ENCODE data around the gene MEF2C.

MEF2C gene

DNA sequence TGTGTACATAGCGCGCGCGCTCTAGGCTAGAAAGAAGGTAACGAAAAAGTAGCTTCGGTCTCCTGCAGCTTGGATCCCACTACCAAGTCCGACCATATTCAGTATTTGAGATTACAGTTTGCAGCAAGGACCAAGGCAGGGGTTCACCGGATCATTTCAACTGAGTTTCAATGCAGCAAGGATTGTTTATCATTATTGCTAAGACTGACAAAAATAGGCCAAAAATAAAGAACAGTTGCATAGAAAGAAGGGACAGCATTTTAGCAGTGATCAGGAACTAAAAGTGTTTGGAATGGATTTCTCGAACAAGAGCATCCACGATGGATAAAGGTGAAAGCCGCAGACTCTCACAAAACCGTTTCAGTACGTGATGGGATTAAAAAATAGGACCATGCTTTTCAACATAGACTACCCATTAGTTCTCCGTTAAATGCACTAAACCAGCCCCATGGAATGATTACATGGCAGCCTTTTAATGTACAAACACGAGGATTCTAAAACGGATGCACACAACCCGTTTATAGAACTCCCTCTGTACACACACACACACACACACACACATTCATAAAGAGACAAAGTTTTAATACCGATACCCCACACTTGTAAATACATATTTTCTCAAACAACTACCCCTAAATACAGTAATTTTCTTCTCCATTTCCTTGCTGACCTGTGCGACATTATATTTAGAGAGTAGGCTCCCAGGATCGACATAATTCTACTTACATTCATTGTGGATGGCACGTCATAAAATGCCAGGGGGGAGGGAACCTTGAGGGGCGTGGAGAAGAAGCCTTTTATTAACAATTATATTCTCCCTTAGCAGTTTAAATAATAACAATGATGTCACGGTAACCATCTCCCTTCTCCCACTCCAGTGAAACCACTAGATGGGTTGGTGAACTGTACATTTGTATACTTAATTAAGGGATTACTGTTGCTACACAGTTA, 197.1 kb downstream of the MEF2C start:
- DNase-seq = no peak

DNA sequence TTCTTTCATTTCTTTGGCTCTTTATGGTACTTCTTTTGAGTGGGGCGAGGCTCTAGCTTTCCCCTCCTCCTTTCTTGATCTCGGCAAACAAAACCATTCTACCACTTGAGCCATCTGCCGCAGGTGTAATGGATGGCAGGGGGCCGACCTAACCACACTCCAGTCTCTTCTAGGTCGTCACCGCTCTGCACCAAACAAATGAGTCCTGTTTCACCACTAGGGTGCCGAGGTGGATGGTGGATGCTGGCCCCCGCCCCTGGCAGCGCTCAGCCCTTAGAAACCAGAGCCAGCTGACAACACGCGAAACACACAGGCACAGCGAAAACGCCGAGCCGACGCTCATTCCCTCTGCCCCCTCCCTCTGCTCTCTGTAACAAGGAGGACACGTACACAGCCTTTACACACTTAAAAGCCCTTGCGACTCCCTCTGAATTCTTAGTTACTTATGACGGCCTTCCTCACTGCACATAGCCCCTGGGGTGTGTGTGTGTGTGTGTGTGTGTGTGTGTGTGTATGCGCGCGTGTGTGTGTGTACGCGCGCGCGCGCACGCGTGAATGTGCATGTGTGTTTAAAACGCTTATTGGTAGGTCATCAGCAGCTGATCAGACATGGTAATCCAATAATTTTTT, 199.4 kb downstream of the MEF2C start:
- DNase-seq = no peak

DNA sequence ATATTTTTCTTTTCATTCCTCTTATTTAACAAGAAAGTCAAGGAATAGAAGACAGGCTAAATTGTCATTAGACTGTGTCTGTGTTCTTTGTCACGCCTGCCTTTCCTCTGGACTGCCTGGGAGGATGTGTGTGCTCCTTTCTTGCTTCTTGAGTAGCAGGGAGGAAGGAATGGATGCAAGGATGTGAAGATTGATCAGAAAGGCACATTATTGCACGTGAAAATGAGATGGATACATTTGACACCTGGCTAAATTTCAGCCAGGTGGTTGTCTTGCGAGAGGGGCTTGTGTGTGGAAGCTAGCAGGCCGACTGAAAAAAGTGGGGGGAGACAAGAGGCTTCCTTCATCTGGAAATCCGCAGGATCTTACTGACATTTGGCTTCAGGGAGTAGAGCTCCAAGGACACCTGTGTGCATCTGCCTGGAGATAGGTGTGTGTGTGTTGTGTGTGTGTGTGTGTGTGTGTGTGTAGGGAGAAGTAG, 200.1 kb downstream of the MEF2C start:
- no peak for DNase-seq

- no peak for DNase-seq
These were observed 200.9 kb downstream of the MEF2C start for GRCh38 chr5:88682131-88682530.

GRCh38 chr5:88681211-88681803, 201.7 kb downstream of the MEF2C start:
- no peak for DNase-seq

GRCh38 chr5:88680253-88681132, 202.5 kb downstream of the MEF2C start:
- DNase-seq = peak; percentile 57

GRCh38 chr5:88679638-88680037, 203.3 kb downstream of the MEF2C start:
- DNase-seq = no peak

DNA sequence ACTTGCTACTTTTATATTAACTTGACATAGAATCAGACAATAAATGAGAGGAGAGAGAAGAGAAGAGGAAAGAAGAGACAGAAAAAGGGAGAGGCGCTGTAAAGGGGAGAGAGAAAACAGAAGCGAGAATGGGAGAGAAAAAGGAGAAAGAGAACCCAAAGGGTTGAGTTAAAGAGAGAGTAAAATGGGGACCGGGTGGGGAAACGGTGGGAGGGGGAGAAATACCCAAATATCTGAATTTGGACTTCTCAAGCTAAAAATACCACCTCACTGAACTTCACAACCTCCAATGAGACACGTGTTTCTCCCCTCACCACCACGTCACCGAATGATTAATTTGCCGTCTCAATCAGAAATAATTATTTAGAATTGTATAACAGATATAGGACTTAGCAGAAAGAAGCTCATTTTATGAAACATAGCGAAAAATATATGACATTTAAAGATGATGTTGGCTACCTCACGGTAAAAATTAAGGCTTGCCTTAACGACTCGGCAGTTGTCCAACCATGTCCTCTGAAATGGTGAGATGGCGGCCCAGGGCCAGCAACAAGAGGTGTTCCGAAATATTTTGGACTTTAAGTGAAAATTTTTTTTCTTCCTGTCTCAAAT, 204.1 kb downstream of the MEF2C start:
- DNase-seq = no peak

- DNase-seq = peak; percentile 25
These were observed 204.8 kb downstream of the MEF2C start for GRCh38 chr5:88677943-88678769.

DNA sequence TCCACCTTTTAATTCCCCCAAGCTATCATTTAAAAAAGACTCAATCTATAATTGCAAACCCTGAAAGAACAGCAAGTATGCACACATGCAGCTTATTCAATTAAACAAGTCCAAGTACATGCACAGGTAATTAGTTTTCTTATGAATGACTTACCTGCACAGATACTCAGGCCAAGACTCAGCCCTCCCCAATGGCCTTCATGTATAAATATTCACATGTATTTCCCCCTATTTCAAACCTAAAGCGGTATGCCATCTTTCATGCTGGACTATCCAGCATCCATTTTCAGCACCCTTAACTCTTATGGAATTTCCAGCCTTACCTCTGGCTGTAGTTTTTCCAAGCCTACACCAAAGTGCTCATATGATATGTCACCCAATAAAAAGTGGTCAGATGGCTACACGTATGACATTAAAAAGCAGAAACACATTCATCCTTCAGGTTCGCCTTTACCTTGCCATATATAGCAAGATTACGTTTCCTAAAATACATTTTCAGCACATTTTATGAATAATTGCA, 205.5 kb downstream of the MEF2C start:
- no peak for DNase-seq

DNA sequence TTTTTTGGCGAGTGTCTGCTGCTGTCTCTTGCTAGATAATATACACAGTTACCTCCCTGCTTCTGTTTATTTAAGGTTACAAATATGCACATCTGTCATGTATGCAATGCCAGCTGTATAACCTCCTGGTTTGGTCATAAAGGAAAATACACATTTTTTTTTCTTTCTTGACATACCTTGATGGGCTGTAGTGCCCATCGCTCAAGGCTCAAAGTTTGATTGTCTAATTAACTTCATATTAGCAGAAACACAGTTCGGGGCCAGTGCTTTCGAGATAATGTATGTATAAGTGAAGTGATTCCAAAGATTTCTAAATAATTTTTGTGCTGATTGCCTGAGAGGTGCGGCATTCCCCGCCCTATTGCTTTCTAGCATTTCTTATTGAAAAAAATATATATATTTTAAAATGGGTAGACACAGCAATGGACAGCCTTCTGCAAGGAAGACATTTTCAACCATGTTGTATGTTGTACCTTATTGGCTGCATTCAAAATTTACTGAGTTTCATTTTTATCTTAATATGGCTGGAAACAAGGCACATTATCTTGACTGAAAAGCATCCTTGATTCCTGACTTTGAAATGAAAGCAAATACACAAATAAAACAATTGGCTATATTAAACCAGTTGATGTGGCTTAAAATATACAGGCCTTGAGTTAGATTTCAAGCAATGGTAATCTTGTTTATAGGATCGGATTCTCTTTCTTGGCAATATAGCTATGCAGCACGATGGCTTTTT, 206.2 kb downstream of the MEF2C start:
- DNase-seq = no peak

GRCh38 chr5:88675708-88676636, 207.0 kb downstream of the MEF2C start:
- DNase-seq = peak; percentile 87

DNA sequence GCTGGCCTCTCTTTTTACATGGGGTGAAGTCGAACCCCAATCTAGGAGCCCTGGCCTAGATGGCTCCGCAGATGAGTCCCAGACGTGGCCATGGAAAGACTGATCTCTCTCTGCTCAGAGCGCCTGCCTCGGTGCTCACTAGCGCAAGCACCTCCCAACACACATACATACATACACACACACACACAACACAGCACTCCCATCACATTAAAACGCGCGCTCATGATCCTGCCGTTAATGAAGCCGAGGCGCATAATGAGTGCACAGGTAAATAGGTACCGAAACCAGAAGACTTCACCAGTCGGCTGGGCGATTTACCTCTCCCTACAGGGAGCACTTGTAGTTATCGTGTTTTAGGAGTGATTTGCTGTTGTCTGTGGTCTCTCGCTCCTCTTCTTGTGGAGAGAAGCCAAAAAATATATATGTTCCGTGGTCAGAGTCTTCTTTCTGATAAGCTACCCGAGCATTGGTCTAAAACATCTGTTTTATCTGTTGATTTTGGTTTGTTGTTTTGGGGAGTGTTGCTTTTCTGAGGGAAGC, 207.7 kb downstream of the MEF2C start:
- DNase-seq = peak; percentile 75

- peak; percentile 78 for DNase-seq
These were observed 208.4 kb downstream of the MEF2C start for GRCh38 chr5:88674356-88675167.

GRCh38 chr5:88673253-88674105, 209.5 kb downstream of the MEF2C start:
- no peak for DNase-seq

GRCh38 chr5:88672644-88673252, 210.2 kb downstream of the MEF2C start:
- DNase-seq = no peak
